Measurements from ENCODE around the gene RPS6KA1.
A peak's percentile ranks its signal among the peaks of the same experiment; 100 is the strongest.

RPS6KA1 gene

GRCh38 chr1:26540351-26540750 lies 10.8 kb downstream of the RPS6KA1 start:
- TF ChIP-seq EZH2phosphoT487 (IDR thresholded peaks at IDR 0.05; ENCODE audit: borderline replicate concordance, low read length), result no peak
- TF ChIP-seq, protein P1, sequence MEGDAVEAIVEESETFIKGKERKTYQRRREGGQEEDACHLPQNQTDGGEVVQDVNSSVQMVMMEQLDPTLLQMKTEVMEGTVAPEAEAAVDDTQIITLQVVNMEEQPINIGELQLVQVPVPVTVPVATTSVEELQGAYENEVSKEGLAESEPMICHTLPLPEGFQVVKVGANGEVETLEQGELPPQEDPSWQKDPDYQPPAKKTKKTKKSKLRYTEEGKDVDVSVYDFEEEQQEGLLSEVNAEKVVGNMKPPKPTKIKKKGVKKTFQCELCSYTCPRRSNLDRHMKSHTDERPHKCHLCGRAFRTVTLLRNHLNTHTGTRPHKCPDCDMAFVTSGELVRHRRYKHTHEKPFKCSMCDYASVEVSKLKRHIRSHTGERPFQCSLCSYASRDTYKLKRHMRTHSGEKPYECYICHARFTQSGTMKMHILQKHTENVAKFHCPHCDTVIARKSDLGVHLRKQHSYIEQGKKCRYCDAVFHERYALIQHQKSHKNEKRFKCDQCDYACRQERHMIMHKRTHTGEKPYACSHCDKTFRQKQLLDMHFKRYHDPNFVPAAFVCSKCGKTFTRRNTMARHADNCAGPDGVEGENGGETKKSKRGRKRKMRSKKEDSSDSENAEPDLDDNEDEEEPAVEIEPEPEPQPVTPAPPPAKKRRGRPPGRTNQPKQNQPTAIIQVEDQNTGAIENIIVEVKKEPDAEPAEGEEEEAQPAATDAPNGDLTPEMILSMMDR (IDR thresholded peaks at IDR 0.05; ENCODE audit: low read depth, low read length, poor library complexity, severe bottlenecking), result no peak
- Histone ChIP-seq H3K9me3 (ENCODE audit: control insufficient read depth, insufficient read depth, low read length) (no peaks in the 10 kb centered on the region), H3K9me2 (replicated peaks; ENCODE audit: control insufficient read depth, low read length) (no peaks in the 10 kb centered on the region), H3K4me2 (ENCODE audit: low read length) (peak overlapping the region; percentile 67), H3K36me3 (ENCODE audit: control insufficient read depth, low read length) (peaks cover 7% of the 10 kb centered on the region), H3K4me3 (ENCODE audit: low read length) (peak overlapping the region; percentile 49), H3K79me2 (ENCODE audit: control insufficient read depth, low read length) (peaks cover 7% of the 10 kb centered on the region), H3K27ac (ENCODE audit: low read depth, low read length) (peak overlapping the region; percentile 95), H3F3A (ENCODE audit: control insufficient read depth, insufficient read depth) (peaks cover 30% of the 10 kb centered on the region), H3K27me3 (ENCODE audit: control insufficient read depth, low read length) (no peaks in the 10 kb centered on the region), H3K4me1 (ENCODE audit: control insufficient read depth, low read length) (peaks cover 90% of the 10 kb centered on the region), H4K20me1 (ENCODE audit: control insufficient read depth, insufficient read depth, low read depth, low read length) (no peaks in the 10 kb centered on the region; the same call in 1 of the 2 replicates)

GRCh38 chr1:26541431-26541815 lies 11.9 kb downstream of the RPS6KA1 start:
- TF ChIP-seq, protein P1 (IDR thresholded peaks at IDR 0.05; ENCODE audit: low read depth, low read length, poor library complexity, severe bottlenecking), result no peak
- TF ChIP-seq EZH2phosphoT487 (IDR thresholded peaks at IDR 0.05; ENCODE audit: borderline replicate concordance, low read length), result no peak
- peaks cover 7% of the 10 kb centered on the region for H3K36me3 ChIP-seq (ENCODE audit: control insufficient read depth, low read length)
- H3K9me2 ChIP-seq (replicated peaks; ENCODE audit: control insufficient read depth, low read length), result no peaks in the 10 kb centered on the region
- peaks cover 18% of the 10 kb centered on the region for H3K79me2 ChIP-seq (ENCODE audit: control insufficient read depth, low read length)
- no peaks in the 10 kb centered on the region for H3K27me3 ChIP-seq (ENCODE audit: control insufficient read depth, low read length)
- peaks cover 91% of the 10 kb centered on the region for H3K4me1 ChIP-seq (ENCODE audit: control insufficient read depth, low read length)
- peaks cover 30% of the 10 kb centered on the region for H3F3A ChIP-seq (ENCODE audit: control insufficient read depth, insufficient read depth)
- H4K20me1 ChIP-seq (ENCODE audit: control insufficient read depth, insufficient read depth, low read depth, low read length), result no peaks in the 10 kb centered on the region; the same call in 1 of the 2 replicates
- no peaks in the 10 kb centered on the region for H3K9me3 ChIP-seq (ENCODE audit: control insufficient read depth, insufficient read depth, low read length)
- peak overlapping the region; percentile 78 for H3K4me3 ChIP-seq (ENCODE audit: low read length)
- peak overlapping the region; percentile 95 for H3K27ac ChIP-seq (ENCODE audit: low read depth, low read length)
- peak overlapping the region; percentile 98 for H3K4me2 ChIP-seq (ENCODE audit: low read length)

GRCh38 chr1:26541816-26542711 lies 12.5 kb downstream of the RPS6KA1 start:
- no peaks in the 10 kb centered on the region for H3K9me3 ChIP-seq (ENCODE audit: control insufficient read depth, insufficient read depth, low read length)
- no peaks in the 10 kb centered on the region for H3K27me3 ChIP-seq (ENCODE audit: control insufficient read depth, low read length)
- peak overlapping the region; percentile 78 for H3K4me3 ChIP-seq (ENCODE audit: low read length)
- peak overlapping the region; percentile 98 for H3K4me2 ChIP-seq (ENCODE audit: low read length)
- no peaks in the 10 kb centered on the region for H3K9me2 ChIP-seq (replicated peaks; ENCODE audit: control insufficient read depth, low read length)
- peak overlapping the region; percentile 95 for H3K27ac ChIP-seq (ENCODE audit: low read depth, low read length)
- peaks cover 97% of the 10 kb centered on the region for H3K4me1 ChIP-seq (ENCODE audit: control insufficient read depth, low read length)
- H3K79me2 ChIP-seq (ENCODE audit: control insufficient read depth, low read length), result peaks cover 25% of the 10 kb centered on the region
- H3K36me3 ChIP-seq (ENCODE audit: control insufficient read depth, low read length), result peaks cover 12% of the 10 kb centered on the region
- no peaks in the 10 kb centered on the region; the same call in 1 of the 2 replicates for H4K20me1 ChIP-seq (ENCODE audit: control insufficient read depth, insufficient read depth, low read depth, low read length)
- peaks cover 30% of the 10 kb centered on the region for H3F3A ChIP-seq (ENCODE audit: control insufficient read depth, insufficient read depth)
- TF ChIP-seq, protein P1 (IDR thresholded peaks at IDR 0.05; ENCODE audit: low read depth, low read length, poor library complexity, severe bottlenecking), result peak; percentile 58
- TF ChIP-seq EZH2phosphoT487 (IDR thresholded peaks at IDR 0.05; ENCODE audit: borderline replicate concordance, low read length), result no peak

Measured in DOHH2 (cell line).